H9 (cell line): Measurements from ENCODE around the gene LSM8. TPM values are rescaled to one million over a fixed set of nuclear protein-coding genes. Genes with fewer than 3 reads are reported as not detected.

Experiments used
- DNase-seq: peaks from one replicate; pipeline ENCODE4 v3.0.0-alpha.2; 2017
- H2AFZ ChIP-seq: one replicate; pipeline ENCODE4 v1.6.1; 2013; ENCODE audit warnings: mild to moderate bottlenecking, low read length, control low read depth, moderate library complexity
- H2AK5ac ChIP-seq: 2 replicates; pipeline ENCODE4 v1.6.1; 2013; ENCODE audit warnings: low read length, control low read depth, mixed read lengths; ENCODE audit not compliant: insufficient read length
- H2BK120ac ChIP-seq: one replicate; pipeline ENCODE4 v1.6.1; 2013; ENCODE audit warnings: low read depth, mild to moderate bottlenecking, low read length, control low read depth, inconsistent platforms; ENCODE audit not compliant: poor library complexity, severe bottlenecking
- H2BK12ac ChIP-seq: 2 replicates; pipeline ENCODE4 v1.6.1; 2013; ENCODE audit warnings: low read length, control low read depth, mixed read lengths, low read depth; ENCODE audit not compliant: insufficient read length
- H2BK15ac ChIP-seq: 2 replicates; pipeline ENCODE4 v1.6.1; 2013; ENCODE audit warnings: low read depth, low read length, control low read depth
- H2BK20ac ChIP-seq: one replicate; pipeline ENCODE4 v1.6.1; 2013; ENCODE audit warnings: low read depth, mild to moderate bottlenecking, low read length, control low read depth, inconsistent platforms; ENCODE audit not compliant: poor library complexity, severe bottlenecking
- H2BK5ac ChIP-seq: 2 replicates; pipeline ENCODE4 v1.6.1; 2013; ENCODE audit warnings: low read length, control low read depth, mixed read lengths; ENCODE audit not compliant: insufficient read length
- H3K14ac ChIP-seq: 2 replicates; pipeline ENCODE4 v1.6.1; 2013; ENCODE audit warnings: low read length, control low read depth; ENCODE audit not compliant: insufficient read depth
- H3K18ac ChIP-seq: 2 replicates; pipeline ENCODE4 v1.6.1; 2013; ENCODE audit warnings: low read depth, mild to moderate bottlenecking, mixed read lengths, low read length, control low read depth; ENCODE audit not compliant: insufficient read length
- H3K23ac ChIP-seq: 2 replicates; pipeline ENCODE4 v1.6.1; 2013; ENCODE audit warnings: low read length, control low read depth, mixed read lengths, low read depth; ENCODE audit not compliant: insufficient read length
- H3K23me2 ChIP-seq: 2 replicates; pipeline ENCODE4 v1.6.1; 2013; ENCODE audit warnings: low read depth, mild to moderate bottlenecking, mixed read lengths, low read length, control low read depth; ENCODE audit not compliant: insufficient read length, poor library complexity, severe bottlenecking
- H3K27ac ChIP-seq: 2 replicates; pipeline ENCODE4 v1.5.1; 2013; ENCODE audit warnings: low read length, control low read depth, mixed read lengths, low read depth; ENCODE audit not compliant: insufficient read length
- H3K27me3 ChIP-seq: 2 replicates; pipeline ENCODE4 v1.6.1; 2013; ENCODE audit warnings: low read length, control low read depth, inconsistent platforms; ENCODE audit not compliant: insufficient read depth
- H3K4ac ChIP-seq: 2 replicates; pipeline ENCODE4 v1.6.1; 2013; ENCODE audit warnings: low read depth, mild to moderate bottlenecking, control low read depth, inconsistent platforms, low read length, moderate library complexity
- H3K4me1 ChIP-seq: 2 replicates; pipeline ENCODE4 v1.6.1; 2013; ENCODE audit warnings: low read length, control low read depth, inconsistent platforms; ENCODE audit not compliant: insufficient read depth
- H3K4me2 ChIP-seq: 2 replicates; pipeline ENCODE4 v1.6.1; 2013; ENCODE audit warnings: low read length, control low read depth, mixed read lengths; ENCODE audit not compliant: insufficient read length, insufficient read depth
- H3K56ac ChIP-seq: 2 replicates; pipeline ENCODE4 v1.6.1; 2013; ENCODE audit warnings: low read depth, mild to moderate bottlenecking, mixed read lengths, low read length, control low read depth; ENCODE audit not compliant: insufficient read length
- H3K79me1 ChIP-seq: 2 replicates; pipeline ENCODE4 v1.6.1; 2013; ENCODE audit warnings: low read depth, mild to moderate bottlenecking, moderate library complexity, low read length, control low read depth, inconsistent platforms; ENCODE audit not compliant: insufficient read depth, poor library complexity, severe bottlenecking
- H3K79me2 ChIP-seq: 2 replicates; pipeline ENCODE4 v1.6.1; 2013; ENCODE audit warnings: low read length, control low read depth, inconsistent platforms; ENCODE audit not compliant: insufficient read depth
- H3K9ac ChIP-seq: 2 replicates; pipeline ENCODE4 v1.6.1; 2013; ENCODE audit warnings: low read length, control low read depth, mixed read lengths; ENCODE audit not compliant: insufficient read length; ENCODE audit errors: extremely low read depth
- H3K9me3 ChIP-seq: one replicate; pipeline ENCODE4 v1.6.1; 2013; ENCODE audit warnings: low read depth, low read length, inconsistent platforms; ENCODE audit not compliant: control insufficient read depth
- H3T11ph ChIP-seq: one replicate; pipeline ENCODE4 v1.6.1; 2013; ENCODE audit warnings: mild to moderate bottlenecking, low read length, control low read depth, inconsistent platforms
- H4K20me1 ChIP-seq: one replicate; pipeline ENCODE4 v1.6.1; 2013; ENCODE audit not compliant: control insufficient read depth, insufficient read length, insufficient read depth
- H4K5ac ChIP-seq: 2 replicates; pipeline ENCODE4 v1.6.1; 2013; ENCODE audit warnings: low read depth, mild to moderate bottlenecking, mixed read lengths, low read length, control low read depth; ENCODE audit not compliant: insufficient read length
- H4K8ac ChIP-seq: replicated peaks from 2 replicates; pipeline ENCODE4 v1.6.1; 2013; ENCODE audit warnings: low read length, control low read depth, mixed read lengths, low read depth; ENCODE audit not compliant: insufficient read length
- H4K91ac ChIP-seq: 2 replicates; pipeline ENCODE4 v1.6.1; 2013; ENCODE audit warnings: low read depth, mild to moderate bottlenecking, moderate library complexity, mixed read lengths, low read length, control low read depth; ENCODE audit not compliant: insufficient read length
- H3K27ac Mint-ChIP-seq, 3 experiments: 2 replicates in 2 of 3; 3 replicates in 1 of 3; pipeline ENCODE4 v1.8.0; 2020 to 2021; ENCODE audit warnings: mixed read lengths in 3 of 3, mild to moderate bottlenecking in 1 of 3, moderate library complexity in 1 of 3
- H3K27me3 Mint-ChIP-seq: 2 replicates; pipeline ENCODE4 v1.8.0; 2021; ENCODE audit warnings: low read depth, mild to moderate bottlenecking, moderate library complexity, mixed read lengths
- H3K36me3 Mint-ChIP-seq, 3 experiments: 2 replicates in 2 of 3; 3 replicates in 1 of 3; pipeline ENCODE4 v1.8.0; 2020 to 2021; ENCODE audit warnings: low read depth in 3 of 3, mixed read lengths in 3 of 3; ENCODE audit not compliant: insufficient read depth in 1 of 3
- H3K4me1 Mint-ChIP-seq, 2 experiments: 2 replicates each; pipeline ENCODE4 v1.8.0; 2020; ENCODE audit warnings: mixed read lengths in 2 of 2
- H3K4me3 Mint-ChIP-seq, 2 experiments: 2 replicates in 1 of 2; 3 replicates in 1 of 2; pipeline ENCODE4 v1.8.0; 2020 to 2021; ENCODE audit warnings: mild to moderate bottlenecking in 2 of 2, mixed read lengths in 2 of 2, moderate library complexity in 1 of 2
- H3K9me3 Mint-ChIP-seq, 2 experiments: 2 replicates in 1 of 2; 3 replicates in 1 of 2; pipeline ENCODE4 v1.8.0; 2020; ENCODE audit warnings: mild to moderate bottlenecking in 2 of 2, mixed read lengths in 2 of 2, moderate library complexity in 1 of 2
- CTCF ChIP-seq: fragments of 200-600 bp; sonication (generic); conservative IDR thresholded peaks from 3 replicates; pipeline ENCODE4 v1.8.0; 2021; ENCODE audit warnings: antibody characterized with exemption, mild to moderate bottlenecking
- WGBS: extraction: QIAGEN DNeasy Blood & Tissue Kit; methylation state at CpG from one replicate; pipeline ENCODE4 v1.1.7; 2013; ENCODE audit warnings: missing lambda C conversion rate, low lambda C conversion rate, mixed read lengths; ENCODE audit not compliant: insufficient read length; ENCODE audit errors: extremely low coverage; 5-methylcytosine and 5-hydroxymethylcytosine counted together
- total RNA-seq: library from RNA; stranded (reverse); gene quantifications from 2 replicates; pipeline ENCODE4 v1.2.1, GENCODE V29; 2021

The LSM8 gene
- total RNA-seq, 1 experiment from 2014 or later = 51.8 TPM

- H3K79me2 ChIP-seq = no peaks in the 10 kb centered on the region
Measured at GRCh38 chr7:118222591-118222990, 38.6 kb downstream of the LSM8 start.

More at GRCh38 chr7:118222591-118222990, 38.6 kb downstream of the LSM8 start:
- H2BK20ac ChIP-seq = no peak overlapping the region
- H4K91ac ChIP-seq = no peak overlapping the region
- H4K20me1 ChIP-seq = no peaks in the 10 kb centered on the region
- no peak overlapping the region for H2AFZ ChIP-seq
- H3K9me3 ChIP-seq = no peaks in the 10 kb centered on the region
- Mint-ChIP-seq H3K36me3 (no peaks in the 10 kb centered on the region), H3K27me3 (no peaks in the 10 kb centered on the region), H3K9me3 (no peaks in the 10 kb centered on the region), H3K4me1 (no peaks in the 10 kb centered on the region), H3K27ac (no peak overlapping the region), H3K4me3 (no peak overlapping the region)
- H3K27ac ChIP-seq = no peak overlapping the region
- H4K5ac ChIP-seq = no peak overlapping the region
- H3K23ac ChIP-seq = no peak overlapping the region
- H3K79me1 ChIP-seq = no peaks in the 10 kb centered on the region
- H2BK12ac ChIP-seq = no peak overlapping the region
- H3K56ac ChIP-seq = no peak overlapping the region
- no peak for TF ChIP-seq CTCF
- H3T11ph ChIP-seq = no peak overlapping the region
- H2AK5ac ChIP-seq = no peak overlapping the region
- H2BK15ac ChIP-seq = no peak overlapping the region
- H3K4me2 ChIP-seq = no peak overlapping the region
- no peak for DNase-seq
- H2BK120ac ChIP-seq = no peak overlapping the region
- no peak overlapping the region for H3K4ac ChIP-seq
- no peak overlapping the region for H3K18ac ChIP-seq
- no peaks in the 10 kb centered on the region for H3K27me3 ChIP-seq
- no CpG with 5 or more reads among the region's 1 CpG for WGBS
- H3K9ac ChIP-seq = no peak overlapping the region
- no peaks in the 10 kb centered on the region for H3K4me1 ChIP-seq
- no peak overlapping the region for H2BK5ac ChIP-seq
- no peak overlapping the region for H4K8ac ChIP-seq
- H3K23me2 ChIP-seq = no peaks in the 10 kb centered on the region
- no peak overlapping the region for H3K14ac ChIP-seq
